ENCODE measurements around the gene NANOS3. TPM values are rescaled to one million over a fixed set of nuclear protein-coding genes. Genes with fewer than 3 reads are reported as not detected.

Gene NANOS3
- total and polyA plus RNA-seq, 2 experiments from 2014 or later: 2.7 TPM; not detected in 1

GRCh38 chr19:13914777-13915176 lies 37.8 kb downstream of the NANOS3 start:
- Histone ChIP-seq H3K9ac (no peak overlapping the region), H3K9me2 (ENCODE audit: insufficient read depth) (no peaks in the 10 kb centered on the region), H3K27ac (no peak overlapping the region), H4K20me1 (ENCODE audit: insufficient read depth) (no peaks in the 10 kb centered on the region), H3K4me1 (ENCODE audit: insufficient read depth) (no peaks in the 10 kb centered on the region), H3F3A (ENCODE audit: insufficient read depth) (no peaks in the 10 kb centered on the region), H3K9me3 (ENCODE audit: low read depth) (no peaks in the 10 kb centered on the region), H3K79me2 (ENCODE audit: insufficient read depth) (no peaks in the 10 kb centered on the region), H3K4me2 (ENCODE audit: unreplicated experiment) (no peak overlapping the region), H3K36me3 (ENCODE audit: low read depth) (peaks cover 10% of the 10 kb centered on the region; the same call in 1 of the 2 replicates), H3K27me3 (replicated peaks; ENCODE audit: insufficient read depth) (no peaks in the 10 kb centered on the region), H3K4me3 (no peak overlapping the region), H2AFZ (no peak overlapping the region)
- in situ Hi-C loops (cut with MboI): no loop called here
- TF ChIP-seq EZH2phosphoT487 (IDR thresholded peaks at IDR 0.05; ENCODE audit: insufficient read depth, low read depth) (no peak), EZH2 (IDR thresholded peaks at IDR 0.05; ENCODE audit: insufficient read depth, poor library complexity, severe bottlenecking) (no peak)
- WGBS, 2 experiments (ENCODE audit: low coverage in 1 of 2, low lambda C conversion rate in 2 of 2, missing lambda C conversion rate in 2 of 2): 66 to 73% methylated on average over 3 of the region's 3 CpGs
- no peak for DNase-seq

GRCh38 chr19:13917888-13918406 lies 41.0 kb downstream of the NANOS3 start:
- in situ Hi-C loops (cut with MboI): no loop called here

GRCh38 chr19:13918726-13919411 lies 41.9 kb downstream of the NANOS3 start:
- no peak overlapping the region for H3K4me3 ChIP-seq
- no peaks in the 10 kb centered on the region for H3K4me1 ChIP-seq (ENCODE audit: insufficient read depth)
- no peak overlapping the region for H3K4me2 ChIP-seq (ENCODE audit: unreplicated experiment)
- TF ChIP-seq EZH2 (IDR thresholded peaks at IDR 0.05; ENCODE audit: insufficient read depth, poor library complexity, severe bottlenecking) (no peak), EZH2phosphoT487 (IDR thresholded peaks at IDR 0.05; ENCODE audit: insufficient read depth, low read depth) (no peak)
- no peaks in the 10 kb centered on the region for H4K20me1 ChIP-seq (ENCODE audit: insufficient read depth)
- no peak for DNase-seq
- H3K27ac ChIP-seq: no peak overlapping the region
- no peak overlapping the region for H3K9ac ChIP-seq
- WGBS, 2 experiments (ENCODE audit: low coverage in 1 of 2, low lambda C conversion rate in 2 of 2, missing lambda C conversion rate in 2 of 2): 90 to 95% methylated on average over 16 to 20 of the region's 34 CpGs
- peaks cover 20% of the 10 kb centered on the region for H3K36me3 ChIP-seq (ENCODE audit: low read depth)
- H3K9me3 ChIP-seq (ENCODE audit: low read depth): no peaks in the 10 kb centered on the region
- no peak overlapping the region for H2AFZ ChIP-seq
- no peaks in the 10 kb centered on the region for H3K9me2 ChIP-seq (ENCODE audit: insufficient read depth)
- H3K27me3 ChIP-seq (replicated peaks; ENCODE audit: insufficient read depth): no peaks in the 10 kb centered on the region
- in situ Hi-C loops (cut with MboI): no loop called here
- H3K79me2 ChIP-seq (ENCODE audit: insufficient read depth): no peaks in the 10 kb centered on the region
- no peaks in the 10 kb centered on the region for H3F3A ChIP-seq (ENCODE audit: insufficient read depth)

More at GRCh38 chr19:13917888-13918406, 41.0 kb downstream of the NANOS3 start:
- Histone ChIP-seq H3K27ac (no peak overlapping the region), H2AFZ (no peak overlapping the region), H3F3A (ENCODE audit: insufficient read depth) (no peaks in the 10 kb centered on the region), H3K4me3 (no peak overlapping the region), H3K4me2 (ENCODE audit: unreplicated experiment) (no peak overlapping the region), H3K36me3 (ENCODE audit: low read depth) (peaks cover 17% of the 10 kb centered on the region), H3K9ac (no peak overlapping the region), H3K9me3 (ENCODE audit: low read depth) (no peaks in the 10 kb centered on the region), H4K20me1 (ENCODE audit: insufficient read depth) (no peaks in the 10 kb centered on the region), H3K79me2 (ENCODE audit: insufficient read depth) (no peaks in the 10 kb centered on the region), H3K27me3 (replicated peaks; ENCODE audit: insufficient read depth) (no peaks in the 10 kb centered on the region), H3K4me1 (ENCODE audit: insufficient read depth) (no peaks in the 10 kb centered on the region), H3K9me2 (ENCODE audit: insufficient read depth) (no peaks in the 10 kb centered on the region)
- DNase-seq: no peak
- 90 to 91% methylated on average over 14 of the region's 14 CpGs for WGBS, 2 experiments (ENCODE audit: low coverage in 1 of 2, low lambda C conversion rate in 2 of 2, missing lambda C conversion rate in 2 of 2)
- no peak for TF ChIP-seq EZH2phosphoT487 (IDR thresholded peaks at IDR 0.05; ENCODE audit: insufficient read depth, low read depth)

- H3K9me3 ChIP-seq (ENCODE audit: low read depth): no peaks in the 10 kb centered on the region
- no peak overlapping the region for H3K4me3 ChIP-seq
- 99 to 100% methylated on average over 9 to 11 of the region's 11 CpGs for WGBS, 2 experiments (ENCODE audit: low coverage in 1 of 2, low lambda C conversion rate in 2 of 2, missing lambda C conversion rate in 2 of 2)
- H3K27me3 ChIP-seq (replicated peaks; ENCODE audit: insufficient read depth): no peaks in the 10 kb centered on the region
- no peaks in the 10 kb centered on the region for H3F3A ChIP-seq (ENCODE audit: insufficient read depth)
- peaks cover 20% of the 10 kb centered on the region for H3K36me3 ChIP-seq (ENCODE audit: low read depth)
- no peak overlapping the region for H3K4me2 ChIP-seq (ENCODE audit: unreplicated experiment)
- H3K27ac ChIP-seq: no peak overlapping the region
- no peak overlapping the region for H2AFZ ChIP-seq
- no peaks in the 10 kb centered on the region for H4K20me1 ChIP-seq (ENCODE audit: insufficient read depth)
- H3K4me1 ChIP-seq (ENCODE audit: insufficient read depth): no peaks in the 10 kb centered on the region
- no peak for DNase-seq
- no peaks in the 10 kb centered on the region for H3K79me2 ChIP-seq (ENCODE audit: insufficient read depth)
- in situ Hi-C loops (cut with MboI): no loop called here
- H3K9ac ChIP-seq: no peak overlapping the region
- TF ChIP-seq EZH2phosphoT487 (IDR thresholded peaks at IDR 0.05; ENCODE audit: insufficient read depth, low read depth): no peak
- TF ChIP-seq EZH2 (IDR thresholded peaks at IDR 0.05; ENCODE audit: insufficient read depth, poor library complexity, severe bottlenecking): no peak
- no peaks in the 10 kb centered on the region for H3K9me2 ChIP-seq (ENCODE audit: insufficient read depth)
These were observed 43.6 kb downstream of the NANOS3 start for GRCh38 chr19:13920524-13920923.
